ENCODE results near the gene NPIPA1.
"Not testable (repeated sequence)": the region's sequence is repeated elsewhere in the genome, so short reads cannot be mapped to it uniquely, and the experiment has no call there.

GRCh38 chr16:14898162-14898561 is 39.1 kb upstream of the NPIPA1 start:
- not testable (repeated sequence) for TF ChIP-seq CTCF (IDR thresholded peaks at IDR 0.05); NFYB (CRISPR knock-in tag; conservative IDR thresholded peaks at IDR 0.05; ENCODE audit: low read depth); ZNF512 (CRISPR knock-in tag; IDR thresholded peaks at IDR 0.05; ENCODE audit: borderline replicate concordance)
- TF ChIP-seq, protein P1, sequence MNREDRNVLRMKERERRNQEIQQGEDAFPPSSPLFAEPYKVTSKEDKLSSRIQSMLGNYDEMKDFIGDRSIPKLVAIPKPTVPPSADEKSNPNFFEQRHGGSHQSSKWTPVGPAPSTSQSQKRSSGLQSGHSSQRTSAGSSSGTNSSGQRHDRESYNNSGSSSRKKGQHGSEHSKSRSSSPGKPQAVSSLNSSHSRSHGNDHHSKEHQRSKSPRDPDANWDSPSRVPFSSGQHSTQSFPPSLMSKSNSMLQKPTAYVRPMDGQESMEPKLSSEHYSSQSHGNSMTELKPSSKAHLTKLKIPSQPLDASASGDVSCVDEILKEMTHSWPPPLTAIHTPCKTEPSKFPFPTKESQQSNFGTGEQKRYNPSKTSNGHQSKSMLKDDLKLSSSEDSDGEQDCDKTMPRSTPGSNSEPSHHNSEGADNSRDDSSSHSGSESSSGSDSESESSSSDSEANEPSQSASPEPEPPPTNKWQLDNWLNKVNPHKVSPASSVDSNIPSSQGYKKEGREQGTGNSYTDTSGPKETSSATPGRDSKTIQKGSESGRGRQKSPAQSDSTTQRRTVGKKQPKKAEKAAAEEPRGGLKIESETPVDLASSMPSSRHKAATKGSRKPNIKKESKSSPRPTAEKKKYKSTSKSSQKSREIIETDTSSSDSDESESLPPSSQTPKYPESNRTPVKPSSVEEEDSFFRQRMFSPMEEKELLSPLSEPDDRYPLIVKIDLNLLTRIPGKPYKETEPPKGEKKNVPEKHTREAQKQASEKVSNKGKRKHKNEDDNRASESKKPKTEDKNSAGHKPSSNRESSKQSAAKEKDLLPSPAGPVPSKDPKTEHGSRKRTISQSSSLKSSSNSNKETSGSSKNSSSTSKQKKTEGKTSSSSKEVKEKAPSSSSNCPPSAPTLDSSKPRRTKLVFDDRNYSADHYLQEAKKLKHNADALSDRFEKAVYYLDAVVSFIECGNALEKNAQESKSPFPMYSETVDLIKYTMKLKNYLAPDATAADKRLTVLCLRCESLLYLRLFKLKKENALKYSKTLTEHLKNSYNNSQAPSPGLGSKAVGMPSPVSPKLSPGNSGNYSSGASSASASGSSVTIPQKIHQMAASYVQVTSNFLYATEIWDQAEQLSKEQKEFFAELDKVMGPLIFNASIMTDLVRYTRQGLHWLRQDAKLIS (CRISPR knock-in tag; IDR thresholded peaks at IDR 0.05; ENCODE audit: borderline replicate concordance) = not testable (repeated sequence)
